Hematopoietic multipotent progenitor cell treated with erythropoietin and hydrocortisone succinate and interleukin-3 and kit ligand, for 15 days (in vitro differentiated cells): ENCODE data around the gene RAPGEF3.

Experiments
- DNase-seq: peaks from one replicate; pipeline ENCODE4 v3.0.0-alpha.2; 2015; ENCODE audit warnings: low spot score

Gene RAPGEF3

GRCh38 chr12:47757364-47757839, 1.3 kb downstream of the RAPGEF3 start:
- DNase-seq: no peak

GRCh38 chr12:47755655-47756562, 2.8 kb downstream of the RAPGEF3 start:
- no peak for DNase-seq

GRCh38 chr12:47754881-47755280, 3.8 kb downstream of the RAPGEF3 start:
- DNase-seq: no peak

GRCh38 chr12:47754126-47754525, 4.6 kb downstream of the RAPGEF3 start:
- no peak for DNase-seq

GRCh38 chr12:47753021-47754001, 5.4 kb downstream of the RAPGEF3 start:
- no peak for DNase-seq

GRCh38 chr12:47752552-47752951, 6.1 kb downstream of the RAPGEF3 start:
- no peak for DNase-seq

- no peak for DNase-seq
These were observed 6.6 kb downstream of the RAPGEF3 start for GRCh38 chr12:47752121-47752520.

- DNase-seq: no peak
These were observed 7.1 kb downstream of the RAPGEF3 start for GRCh38 chr12:47751561-47751960.

- DNase-seq: no peak
These were observed 7.7 kb downstream of the RAPGEF3 start for GRCh38 chr12:47750916-47751470.

- DNase-seq: no peak
These were observed 8.4 kb downstream of the RAPGEF3 start for GRCh38 chr12:47750229-47750798.

GRCh38 chr12:47748899-47749298, 9.8 kb downstream of the RAPGEF3 start:
- no peak for DNase-seq

GRCh38 chr12:47748507-47748828, 10.2 kb downstream of the RAPGEF3 start:
- no peak for DNase-seq

- DNase-seq: no peak
These were observed 10.8 kb downstream of the RAPGEF3 start for GRCh38 chr12:47747596-47748506.

GRCh38 chr12:47747126-47747525, 11.6 kb downstream of the RAPGEF3 start:
- DNase-seq: no peak

- no peak for DNase-seq
These were observed 12.2 kb downstream of the RAPGEF3 start for GRCh38 chr12:47746523-47746922.

GRCh38 chr12:47746073-47746472, 12.6 kb downstream of the RAPGEF3 start:
- DNase-seq: no peak

- no peak for DNase-seq
These were observed 13.1 kb downstream of the RAPGEF3 start for GRCh38 chr12:47745485-47746041.

GRCh38 chr12:47744778-47745436, 13.8 kb downstream of the RAPGEF3 start:
- no peak for DNase-seq

- DNase-seq: peak; percentile 47
These were observed 14.6 kb downstream of the RAPGEF3 start for GRCh38 chr12:47744005-47744651.
